Activated T-cell treated with anti-CD3 and anti-CD28 coated beads for 4 hours (primary cell): ENCODE measurements around the gene KRTAP10-2.

Experiments used
- DNase-seq: peaks from one replicate; pipeline ENCODE4 v3.0.0-alpha.2; 2020

KRTAP10-2 gene

DNA sequence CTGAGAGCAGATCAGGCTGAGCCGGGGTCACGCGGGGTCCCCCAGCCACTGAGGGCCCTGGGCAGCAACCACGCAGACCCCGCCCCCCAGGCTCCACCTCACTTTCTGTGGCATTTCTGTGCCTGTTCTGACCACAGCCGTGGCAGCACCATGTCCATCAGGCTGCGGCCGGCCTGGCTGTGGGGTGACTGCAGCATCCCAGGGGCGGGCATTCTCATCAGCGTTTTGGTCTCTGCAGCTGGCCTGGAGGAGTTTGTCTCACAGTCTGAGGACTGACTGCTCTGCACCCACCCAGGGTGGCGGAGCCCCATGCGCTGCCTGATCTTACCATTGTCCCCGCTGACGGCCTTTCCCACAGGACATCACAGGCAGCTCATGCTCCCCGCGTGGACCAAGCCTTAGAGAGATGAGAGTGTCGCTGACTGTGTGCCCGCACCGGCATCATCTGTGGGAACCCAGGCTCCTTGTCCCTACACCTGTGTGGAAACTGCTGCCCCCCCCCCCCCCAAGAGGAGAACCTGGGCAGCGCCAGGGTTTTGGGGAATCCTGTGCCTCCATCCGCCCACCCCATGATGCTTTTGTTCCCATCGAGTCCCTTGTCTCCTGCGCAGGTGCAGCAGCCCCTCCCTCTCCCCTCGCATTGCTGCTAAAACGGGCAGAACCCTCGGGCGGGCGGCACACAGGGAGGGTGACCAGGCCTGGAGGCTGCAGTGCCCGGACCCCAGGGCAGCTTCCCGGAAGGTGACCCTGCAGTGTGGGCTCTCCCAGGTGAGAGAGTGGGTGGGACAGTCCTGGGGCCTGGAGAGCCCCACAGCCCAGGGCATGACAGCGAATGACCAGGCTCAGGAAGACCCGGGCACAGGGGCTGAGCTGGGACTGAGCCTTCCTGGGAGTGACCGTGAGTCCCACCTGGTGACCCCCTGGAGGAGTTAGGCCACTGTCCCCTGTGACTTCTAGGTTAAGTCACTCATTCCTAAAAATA lies 13.1 kb downstream of the KRTAP10-2 start:
- DNase-seq, result no peak

DNA sequence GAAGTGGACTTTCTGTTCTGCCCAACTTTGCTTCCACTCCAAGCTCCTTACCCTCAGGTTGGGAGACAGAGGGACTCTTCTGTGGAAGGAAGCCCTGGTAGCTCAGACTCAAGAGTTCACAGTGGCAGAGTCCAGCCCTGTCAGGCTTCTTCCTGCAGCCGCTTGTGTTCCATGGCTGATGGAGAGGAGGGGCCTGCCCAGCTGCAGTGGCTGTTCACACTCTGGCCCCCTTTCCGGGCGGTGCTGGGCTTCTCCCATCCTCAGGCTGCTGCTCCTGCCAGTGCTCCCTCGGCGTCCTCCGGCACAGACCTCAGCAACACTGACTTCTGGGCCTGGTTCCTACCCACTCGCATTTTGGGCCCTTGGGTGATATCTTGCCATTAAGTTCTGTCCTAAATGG lies 15.3 kb downstream of the KRTAP10-2 start:
- no peak for DNase-seq

DNA sequence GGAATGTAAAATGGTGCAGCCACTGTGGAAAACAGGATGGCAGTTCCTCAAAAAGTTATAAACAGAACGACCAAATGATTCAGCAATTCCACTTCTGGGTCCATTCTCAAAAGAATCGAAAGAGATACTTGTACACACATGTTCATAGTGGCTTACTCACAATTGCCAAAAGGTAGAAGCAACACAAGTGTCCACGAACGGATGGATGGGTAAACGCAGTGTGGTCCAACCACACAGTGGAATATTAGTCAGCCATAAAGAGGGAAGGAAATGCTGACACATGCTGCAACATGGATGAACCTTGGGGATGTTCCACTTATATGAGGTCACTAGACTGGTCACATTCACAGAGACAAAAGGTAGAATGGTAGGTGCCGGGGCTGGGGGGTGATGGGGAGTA lies 16.6 kb downstream of the KRTAP10-2 start:
- no peak for DNase-seq

DNA sequence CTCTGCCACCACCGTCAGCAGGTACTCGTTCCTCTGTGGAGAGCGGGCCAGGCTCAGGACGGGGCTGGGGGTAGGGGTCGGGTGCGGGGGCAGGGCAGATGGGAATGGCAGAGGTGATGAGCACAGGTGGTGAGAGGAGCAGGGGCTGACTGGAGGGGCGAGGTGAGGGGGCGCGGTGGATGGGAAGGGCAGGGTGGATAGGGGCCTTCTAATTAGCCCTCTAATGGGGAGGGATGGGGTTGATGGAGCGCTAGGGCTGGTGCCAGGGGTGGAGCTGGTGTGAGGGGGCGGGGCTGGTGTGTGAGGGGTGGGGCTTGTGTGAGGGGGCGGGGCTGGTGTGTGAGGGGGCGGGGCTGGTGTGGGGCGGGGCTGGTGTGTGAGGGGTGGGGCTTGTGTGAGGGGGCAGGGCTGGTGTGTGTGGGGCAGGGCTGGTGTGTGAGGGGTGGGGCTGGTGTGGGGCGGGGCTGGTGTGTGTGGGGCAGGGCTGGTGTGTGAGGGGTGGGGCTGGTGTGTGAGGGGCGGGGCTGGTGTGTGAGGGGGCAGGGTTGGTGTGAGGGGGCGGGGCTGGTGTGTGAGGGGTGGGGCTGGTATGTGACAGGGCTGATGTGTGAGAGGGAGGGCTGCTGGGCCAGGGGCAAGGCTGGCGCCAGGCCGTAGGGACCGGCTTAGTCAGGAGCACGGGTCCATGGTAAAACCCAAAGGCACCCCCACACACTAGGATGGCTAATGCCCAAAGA lies 17.2 kb downstream of the KRTAP10-2 start:
- DNase-seq, result no peak

DNA sequence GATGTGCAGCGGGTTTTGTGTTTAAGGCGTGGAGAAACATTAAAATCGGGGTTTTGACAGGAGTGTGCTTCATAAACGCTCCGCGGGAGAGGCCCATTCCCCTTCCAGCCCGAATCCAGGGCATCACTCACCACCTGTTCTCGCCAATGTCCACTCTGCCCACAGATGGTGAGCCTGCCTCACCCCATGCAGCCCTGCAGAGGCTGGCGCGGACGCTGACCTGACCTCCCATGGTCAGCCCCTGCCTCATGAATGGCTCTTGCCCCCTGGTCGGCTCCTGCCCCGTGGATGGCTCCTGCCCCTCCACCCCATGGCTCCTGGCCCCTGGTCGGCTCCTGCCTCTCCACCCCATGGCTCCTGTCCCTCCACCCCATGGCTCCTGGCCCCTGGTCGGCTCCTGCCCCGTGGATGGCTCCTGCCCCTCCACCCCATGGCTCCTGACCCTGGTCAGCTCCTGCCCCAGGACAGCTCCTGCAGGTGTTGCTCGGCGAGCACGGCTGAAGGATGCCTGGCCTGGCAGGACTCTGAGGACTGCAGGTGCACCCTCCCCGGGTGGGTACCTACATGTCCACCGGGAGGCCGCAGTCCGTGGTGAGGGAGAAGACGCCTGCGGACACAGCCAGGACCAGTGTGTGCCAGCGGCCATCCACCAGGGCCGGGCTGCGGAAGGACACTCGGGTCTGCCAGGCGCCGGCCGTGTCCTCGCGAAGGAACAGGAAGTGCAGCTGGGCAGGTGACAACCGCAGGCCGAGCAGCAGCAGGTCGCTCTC lies 18.0 kb downstream of the KRTAP10-2 start:
- no peak for DNase-seq

DNA sequence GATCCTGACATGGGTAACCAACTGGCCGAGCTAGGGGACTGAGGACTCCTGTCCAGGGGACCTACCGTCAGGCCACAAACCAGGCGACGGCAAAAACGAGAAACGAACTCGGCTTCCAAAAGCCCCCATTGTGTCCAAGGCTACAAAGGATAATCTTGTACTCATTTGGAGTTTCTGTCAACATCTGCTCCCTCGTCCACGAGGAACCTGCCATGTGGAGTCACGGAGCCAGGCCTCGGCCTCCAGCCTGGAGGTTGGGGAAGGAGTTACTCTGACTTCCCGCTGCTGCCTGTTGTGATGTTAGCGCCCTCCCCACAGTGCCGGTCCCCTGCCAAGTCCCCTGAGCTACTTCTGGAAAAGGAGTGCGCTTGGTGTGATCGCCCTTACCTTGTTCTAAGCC lies 18.6 kb downstream of the KRTAP10-2 start:
- no peak for DNase-seq

DNA sequence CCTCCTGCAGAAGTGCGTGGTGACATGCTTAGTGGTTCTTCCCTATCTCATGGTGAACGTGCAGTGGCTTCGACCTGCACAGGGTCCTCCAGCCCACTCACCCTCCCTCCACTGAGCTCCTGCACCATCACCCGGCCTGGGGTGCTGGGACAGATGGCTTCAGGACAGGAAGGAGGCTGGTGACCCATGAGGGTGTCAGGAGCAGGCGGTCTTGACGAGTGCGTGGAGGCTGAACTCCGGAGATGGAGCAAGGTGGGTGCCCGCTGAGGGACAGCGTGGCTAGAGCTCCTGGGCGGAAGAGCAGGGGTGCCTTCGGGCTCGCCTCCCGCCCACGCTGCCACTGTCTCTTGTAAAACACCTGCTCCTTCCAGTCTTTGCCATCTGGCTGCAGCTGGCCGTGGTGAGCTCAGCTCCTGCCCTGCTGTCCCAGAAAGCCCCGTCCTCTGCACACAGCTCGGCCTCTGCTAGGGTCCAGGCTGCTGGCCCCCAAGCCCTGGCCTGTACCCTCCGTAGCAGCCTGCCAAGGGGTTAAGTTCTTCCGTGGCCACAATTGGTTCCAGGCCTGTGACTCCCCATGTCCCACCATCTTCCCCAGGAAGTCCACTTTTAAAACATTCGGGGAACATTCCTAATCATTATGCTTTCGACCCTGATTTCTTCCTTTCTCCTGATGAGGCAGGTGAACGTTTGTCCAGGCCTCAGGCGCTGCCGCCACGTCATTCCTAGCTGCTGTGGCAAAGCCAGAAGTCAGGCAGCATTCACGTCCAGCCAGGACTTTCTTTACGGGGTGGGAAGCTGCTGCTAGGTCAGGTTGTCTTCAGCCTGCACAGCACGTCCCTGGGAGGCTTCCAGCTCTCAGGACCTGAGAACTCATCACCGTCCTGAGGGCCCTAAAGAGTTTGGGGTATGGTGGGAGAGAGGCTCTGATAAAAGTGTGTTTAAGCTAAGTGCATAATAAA lies 19.4 kb downstream of the KRTAP10-2 start:
- DNase-seq, result no peak

DNA sequence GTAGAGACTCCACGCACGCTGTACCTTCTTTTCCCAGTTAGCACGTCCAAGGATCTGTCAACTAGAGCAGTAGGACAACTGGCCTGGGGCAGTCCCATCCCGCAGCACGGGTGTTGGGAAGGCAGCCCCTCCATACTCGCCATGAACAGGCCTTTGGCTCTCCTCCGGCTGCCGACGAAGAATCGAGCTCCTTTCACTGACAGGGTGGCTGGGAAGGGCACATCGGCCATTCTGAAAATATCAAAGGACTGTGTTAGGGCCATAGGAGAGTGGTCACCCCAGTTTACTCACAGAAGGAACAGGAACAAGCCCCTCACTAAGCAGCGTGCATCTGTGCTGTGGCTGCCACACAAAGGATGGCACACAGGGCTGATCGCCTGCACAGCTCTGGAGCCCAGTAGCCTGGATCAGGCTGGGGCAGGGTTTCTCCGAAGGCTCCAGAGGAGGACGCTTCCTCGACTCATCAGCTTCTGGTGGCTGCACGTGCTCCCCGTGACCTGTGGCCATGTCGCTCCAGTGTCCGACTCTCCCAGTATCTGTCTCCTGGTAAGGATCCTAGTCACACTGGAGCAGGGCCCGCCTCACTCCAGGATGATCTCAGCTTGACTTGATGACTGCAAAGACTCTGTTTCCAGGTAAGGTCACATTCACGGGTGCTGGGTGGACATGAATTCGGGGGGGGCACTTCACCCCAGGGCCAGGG lies 20.3 kb downstream of the KRTAP10-2 start:
- DNase-seq, result no peak

DNA sequence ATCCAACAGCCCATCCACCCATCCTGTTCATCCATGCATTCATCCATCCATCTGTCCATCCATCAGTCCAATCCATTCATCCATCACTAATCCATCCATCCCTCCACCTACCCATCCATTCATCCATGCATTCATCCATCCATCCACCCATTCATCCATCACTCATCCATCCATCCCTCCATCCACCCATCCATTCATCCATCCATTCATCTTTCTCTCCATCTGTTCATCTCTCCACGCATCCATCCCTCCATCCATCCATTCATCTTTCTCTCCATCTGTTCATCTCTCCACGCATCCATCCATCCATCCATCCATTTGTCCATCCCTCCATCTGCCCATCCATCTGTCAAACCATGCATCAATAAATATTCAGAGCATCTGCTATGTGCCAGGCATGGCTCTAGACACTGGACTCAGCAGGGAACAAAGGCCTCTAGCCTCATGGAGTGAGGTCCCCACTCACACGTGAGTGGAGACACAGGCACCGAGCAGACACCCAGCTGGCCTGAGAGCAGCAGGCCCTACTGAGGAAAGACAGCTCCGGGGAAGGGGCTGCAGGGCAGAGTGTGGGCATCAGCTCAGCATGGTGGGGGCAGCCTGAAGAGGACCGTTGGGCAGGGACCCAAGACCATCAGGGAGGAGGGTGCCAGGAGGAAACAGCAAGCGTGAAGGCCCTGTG lies 20.9 kb downstream of the KRTAP10-2 start:
- no peak for DNase-seq

DNA sequence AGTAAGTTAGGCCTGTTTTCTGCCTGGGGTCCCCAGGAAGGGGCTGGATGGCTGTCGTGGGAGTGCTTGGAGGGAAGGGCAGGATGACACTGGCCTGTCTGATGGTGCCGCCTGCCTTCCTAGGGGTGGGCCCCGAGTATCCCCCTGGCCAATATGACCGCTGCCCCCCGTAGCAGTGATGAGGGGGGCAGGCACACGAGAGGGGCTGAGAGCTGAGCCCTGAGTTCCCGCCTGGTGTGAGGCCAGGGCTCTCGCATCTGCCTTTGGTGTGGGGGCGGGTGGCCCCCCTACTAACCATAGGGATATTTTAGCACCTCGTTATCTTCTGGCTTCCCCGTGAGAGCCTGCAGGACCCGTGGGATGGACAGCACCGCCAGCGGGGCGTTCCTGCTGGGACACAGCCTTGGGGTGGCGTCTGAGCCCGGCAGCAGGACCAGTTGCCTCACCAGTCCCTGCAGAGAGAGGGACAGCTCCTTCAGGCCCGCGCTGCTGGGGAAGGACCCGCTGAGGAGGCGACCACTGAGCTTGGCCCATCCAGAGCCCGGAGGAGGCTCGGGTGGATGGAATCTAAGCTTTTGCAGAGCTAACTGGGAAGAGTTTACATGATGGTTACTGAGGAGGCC lies 21.7 kb downstream of the KRTAP10-2 start:
- no peak for DNase-seq

DNA sequence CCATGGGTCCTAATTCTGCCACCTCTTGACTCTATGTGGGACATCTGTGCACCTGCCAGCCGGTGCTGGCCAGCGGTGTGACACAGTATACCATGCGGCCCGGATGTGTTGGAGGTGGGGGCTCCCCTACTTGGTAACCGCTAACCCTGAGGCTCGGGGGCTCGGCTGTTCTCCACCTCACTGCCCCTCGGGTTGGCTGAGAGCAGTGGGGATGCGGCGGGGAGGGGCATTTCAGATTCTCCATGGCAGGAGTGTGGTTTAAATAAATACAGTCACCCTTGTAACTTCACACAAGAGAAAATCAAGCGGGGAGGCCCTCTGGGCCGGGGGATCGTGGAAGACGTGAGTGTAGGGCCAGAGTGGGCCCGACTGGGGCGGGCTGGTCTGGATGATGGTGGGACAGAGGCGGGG lies 22.3 kb downstream of the KRTAP10-2 start:
- no peak for DNase-seq

DNA sequence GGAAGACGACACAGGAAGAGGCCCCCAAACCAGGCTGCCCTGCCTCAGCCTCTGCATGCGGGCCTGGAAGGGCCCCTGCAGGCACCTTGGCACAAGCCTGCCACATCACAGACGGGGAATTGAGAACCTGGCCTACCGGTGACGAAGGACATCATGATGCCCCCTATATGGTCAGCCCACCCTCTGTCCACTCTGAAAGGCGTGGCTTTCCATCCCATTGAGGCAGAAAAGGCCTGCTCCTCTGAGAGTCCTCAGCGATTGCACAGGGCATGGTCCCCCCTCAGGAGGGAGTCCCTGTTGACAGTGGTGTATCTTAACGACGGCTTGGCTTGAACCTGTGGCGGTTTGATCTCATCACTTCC lies 22.7 kb downstream of the KRTAP10-2 start:
- DNase-seq, result no peak

DNA sequence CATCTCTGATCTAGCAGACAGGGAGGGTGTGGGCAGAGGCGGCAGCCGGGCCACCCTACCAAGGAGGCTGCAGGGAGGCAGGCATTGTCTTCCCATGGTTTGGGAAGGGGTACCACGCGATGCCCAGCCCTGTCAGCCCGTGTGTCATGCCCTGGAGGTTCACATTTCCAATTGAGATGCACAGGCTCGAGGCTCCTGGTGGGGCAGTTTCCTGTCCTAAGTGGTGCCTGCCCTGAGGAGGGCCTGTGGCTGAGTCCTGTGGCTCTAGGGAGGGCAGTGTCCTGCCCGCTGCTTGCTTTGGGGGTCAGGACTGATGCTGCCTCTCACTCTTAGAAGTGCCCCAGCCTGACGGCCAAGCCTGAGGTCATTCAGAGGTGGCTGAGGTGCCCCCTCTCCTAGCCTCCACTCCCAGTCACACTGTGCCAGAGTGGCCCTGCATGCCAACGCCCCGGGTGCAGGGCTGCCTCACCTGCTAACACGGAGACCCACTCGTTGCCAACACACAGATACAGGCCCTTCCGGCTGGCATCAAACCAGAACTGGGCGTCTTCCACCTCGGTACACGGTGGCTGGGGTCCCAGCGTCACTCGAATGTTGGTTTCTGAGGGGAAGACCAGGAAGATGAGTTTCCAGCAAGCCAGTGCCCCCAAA lies 23.2 kb downstream of the KRTAP10-2 start:
- no peak for DNase-seq

DNA sequence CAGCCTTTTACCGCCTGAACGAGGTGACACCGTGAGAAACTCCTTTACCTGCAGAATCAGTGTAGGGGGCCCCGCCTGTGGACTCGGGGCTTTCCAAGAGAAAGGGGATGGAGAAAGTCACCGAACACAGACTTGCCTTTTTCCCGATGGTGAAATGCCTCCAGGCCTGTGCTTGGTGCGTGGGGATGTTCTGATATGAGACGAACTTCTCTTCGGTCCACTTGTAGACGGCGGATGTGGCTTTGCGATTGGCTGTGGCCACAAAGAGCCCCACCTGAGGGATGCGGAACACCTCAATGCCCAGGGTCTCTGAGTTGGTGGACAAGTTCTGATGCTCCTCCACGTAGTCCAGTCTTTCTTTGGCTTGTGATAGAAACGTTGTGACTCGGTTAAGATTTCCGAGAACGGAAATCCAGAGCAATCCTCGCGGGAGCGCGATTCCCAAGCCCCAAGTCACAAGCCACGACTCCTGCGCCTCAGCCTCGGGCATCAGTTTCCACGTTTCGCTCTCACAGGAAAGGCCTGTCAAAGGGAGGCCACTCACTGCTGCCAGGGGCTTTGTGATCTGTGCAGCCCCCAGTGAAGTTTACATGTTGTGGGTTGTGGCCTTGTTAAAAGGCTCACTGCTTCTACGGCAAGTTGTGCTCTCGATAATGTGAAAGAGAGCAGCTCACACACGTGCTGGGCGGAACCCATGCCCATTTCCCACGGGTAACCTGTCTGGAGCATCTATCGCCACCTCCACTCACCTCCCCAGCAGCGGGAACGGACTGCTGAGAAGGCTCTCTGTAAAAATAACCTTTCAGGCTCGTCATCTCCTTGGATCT lies 23.9 kb downstream of the KRTAP10-2 start:
- DNase-seq, result no peak

DNA sequence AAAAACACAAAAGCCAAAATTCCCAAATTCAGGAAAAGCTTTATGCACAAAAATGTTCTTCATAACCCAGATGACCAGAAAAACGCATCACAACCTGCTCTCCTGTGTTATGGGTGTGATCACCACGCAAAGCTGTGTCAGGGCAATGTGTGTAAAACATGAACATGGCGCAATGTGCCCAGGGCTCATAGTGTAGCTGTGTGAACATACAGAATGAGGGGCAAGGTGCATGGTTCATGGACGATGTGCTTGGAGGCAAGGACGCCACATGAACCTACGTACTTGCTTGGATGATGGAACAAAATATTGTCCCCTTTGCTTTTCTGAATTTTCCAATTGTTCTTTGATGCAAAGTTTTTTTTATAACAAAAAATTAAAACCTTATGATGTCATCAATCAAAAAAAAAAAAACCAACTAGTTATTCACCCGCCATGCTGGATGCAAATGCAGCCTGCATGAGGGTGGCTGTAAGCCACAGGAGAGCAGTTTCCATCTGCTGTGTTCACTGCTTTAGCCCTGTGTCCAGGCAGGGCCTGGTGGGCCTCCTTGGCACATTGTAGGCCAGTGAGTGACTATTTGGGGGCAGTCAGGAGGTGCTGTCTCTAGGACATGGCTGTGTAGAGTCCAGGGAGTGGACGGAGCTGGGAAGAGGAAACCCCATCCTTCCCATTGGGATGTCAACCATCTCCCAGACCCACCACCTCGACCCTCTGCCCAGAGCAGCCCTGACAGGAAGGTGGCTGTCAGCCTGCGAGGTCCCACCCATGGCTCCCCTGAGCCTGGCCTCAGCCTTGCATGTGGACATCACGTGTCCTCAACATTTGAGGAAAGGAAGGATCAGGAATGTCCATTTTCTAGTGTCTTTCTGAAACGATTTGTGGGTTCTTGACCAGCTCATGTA lies 25.0 kb downstream of the KRTAP10-2 start:
- no peak for DNase-seq

DNA sequence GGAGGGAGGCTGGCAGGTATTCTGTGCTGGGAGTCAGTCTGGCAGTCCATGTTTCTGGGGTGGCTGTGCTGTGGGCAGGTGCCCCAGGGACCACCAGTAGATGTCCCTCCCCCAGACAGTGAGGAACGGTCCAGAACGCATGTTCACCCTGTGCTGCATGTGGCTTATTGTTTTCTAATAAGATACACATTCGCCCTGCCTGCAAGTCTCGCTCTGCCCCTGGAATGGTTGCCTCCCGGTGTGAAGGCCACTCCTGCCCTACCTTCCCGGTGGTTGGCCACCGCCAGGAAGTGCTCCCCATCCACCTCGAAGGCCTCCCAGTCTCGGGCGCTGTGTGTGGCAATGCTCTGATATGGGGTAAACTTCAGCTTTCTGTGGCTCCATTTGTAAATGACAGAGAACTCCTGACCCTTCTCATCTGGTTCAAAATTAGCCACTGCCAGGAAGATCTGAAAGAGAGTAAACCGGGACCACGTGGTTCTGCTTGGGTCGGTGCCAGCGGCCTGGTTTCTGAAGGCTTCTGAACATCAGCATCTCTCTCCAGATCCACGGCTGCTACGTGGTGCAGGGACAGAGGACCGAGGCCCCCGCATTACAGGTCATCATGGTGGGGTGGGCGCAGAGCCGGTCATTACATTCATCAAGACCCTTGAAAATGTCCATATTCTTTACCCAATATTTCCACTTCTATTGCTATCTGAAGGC lies 25.8 kb downstream of the KRTAP10-2 start:
- no peak for DNase-seq
